GM19467 (cell line): Measurements from ENCODE around the gene ANKRD36.
"Not testable (repeated sequence)": the region's sequence is repeated elsewhere in the genome, so short reads cannot be mapped to it uniquely, and the experiment has no call there.

Experiments
- ATAC-seq: cut with Tn5 transposase; IDR thresholded peaks from one replicate; pipeline ENCODE4 v1.9.1; 2021; ENCODE audit warnings: mild to moderate bottlenecking, moderate library complexity; ENCODE audit not compliant: unreplicated experiment

ANKRD36 gene

GRCh38 chr2:97112320-97113049 lies 468 bp upstream of the ANKRD36 start:
- peak; percentile 52 for ATAC-seq

- peak; percentile 10 for ATAC-seq
These were observed 916 bp downstream of the ANKRD36 start for GRCh38 chr2:97113882-97114255.

- ATAC-seq: not testable (repeated sequence)
These were observed 16.1 kb downstream of the ANKRD36 start for GRCh38 chr2:97129090-97129489.

- not testable (repeated sequence) for ATAC-seq
These were observed 31.1 kb downstream of the ANKRD36 start for GRCh38 chr2:97144016-97144415.

- ATAC-seq: not testable (repeated sequence)
These were observed 53.6 kb downstream of the ANKRD36 start for GRCh38 chr2:97166548-97166947.

- ATAC-seq: not testable (repeated sequence)
These were observed 55.0 kb downstream of the ANKRD36 start for GRCh38 chr2:97167938-97168337.

GRCh38 chr2:97168583-97168982 lies 55.6 kb downstream of the ANKRD36 start:
- ATAC-seq: not testable (repeated sequence)

- not testable (repeated sequence) for ATAC-seq
These were observed 67.4 kb downstream of the ANKRD36 start for GRCh38 chr2:97180391-97180790.

- ATAC-seq: not testable (repeated sequence)
These were observed 82.4 kb downstream of the ANKRD36 start for GRCh38 chr2:97195349-97195748.

- ATAC-seq: not testable (repeated sequence)
These were observed 84.3 kb downstream of the ANKRD36 start for GRCh38 chr2:97197251-97197650.

- not testable (repeated sequence) for ATAC-seq
These were observed 87.9 kb downstream of the ANKRD36 start for GRCh38 chr2:97200887-97201286.

GRCh38 chr2:97202643-97203250 lies 89.8 kb downstream of the ANKRD36 start:
- not testable (repeated sequence) for ATAC-seq

- ATAC-seq: no peak
These were observed 97.4 kb downstream of the ANKRD36 start for GRCh38 chr2:97210325-97210724.

- ATAC-seq: not testable (repeated sequence)
These were observed 102.1 kb downstream of the ANKRD36 start for GRCh38 chr2:97215025-97215424.

- not testable (repeated sequence) for ATAC-seq
These were observed 118.1 kb downstream of the ANKRD36 start for GRCh38 chr2:97230848-97231585.

- ATAC-seq: not testable (repeated sequence)
These were observed 120.0 kb downstream of the ANKRD36 start for GRCh38 chr2:97232981-97233380.

- ATAC-seq: not testable (repeated sequence)
These were observed 120.8 kb downstream of the ANKRD36 start for GRCh38 chr2:97233660-97234295.

- not testable (repeated sequence) for ATAC-seq
These were observed 148.2 kb downstream of the ANKRD36 start for GRCh38 chr2:97261192-97261591.

GRCh38 chr2:97266449-97266848 lies 153.5 kb downstream of the ANKRD36 start:
- not testable (repeated sequence) for ATAC-seq

GRCh38 chr2:97267411-97268074 lies 154.6 kb downstream of the ANKRD36 start:
- no peak for ATAC-seq
